Measurements from ENCODE around the gene LY6G6C.

LY6G6C gene

GRCh38 chr6:31721351-31722020, at the start of gene LY6G6C:
Gene LY6G6C (minus strand): TSS chr6:31721746. CDS start chr6:31721679, 67 bp downstream.
- no peak for DNase-seq

- DNase-seq = no peak
Measured at GRCh38 chr6:31770860-31771259, 49.3 kb upstream of the LY6G6C start.

- peak; percentile 81 for DNase-seq
Measured at GRCh38 chr6:31769684-31770371, 48.3 kb upstream of the LY6G6C start.

GRCh38 chr6:31768363-31769257, 47.1 kb upstream of the LY6G6C start:
- no peak for DNase-seq

GRCh38 chr6:31767096-31767645, 45.6 kb upstream of the LY6G6C start:
- no peak for DNase-seq

- DNase-seq = no peak
Measured at GRCh38 chr6:31765910-31766794, 44.6 kb upstream of the LY6G6C start.

- no peak for DNase-seq
Measured at GRCh38 chr6:31765559-31765909, 44.0 kb upstream of the LY6G6C start.

- no peak for DNase-seq
Measured at GRCh38 chr6:31764198-31764597, 42.7 kb upstream of the LY6G6C start.

GRCh38 chr6:31763619-31763940, 42.0 kb upstream of the LY6G6C start:
- DNase-seq = no peak

GRCh38 chr6:31762878-31763618, 41.5 kb upstream of the LY6G6C start:
- no peak for DNase-seq

- DNase-seq = no peak
Measured at GRCh38 chr6:31762356-31762755, 40.8 kb upstream of the LY6G6C start, which contains the start of gene SAPCD1. Gene SAPCD1 (plus strand): TSS chr6:31762656. CDS start chr6:31763055, 399 bp downstream.

- no peak for DNase-seq
Measured at GRCh38 chr6:31761343-31761742, 39.8 kb upstream of the LY6G6C start.

GRCh38 chr6:31760790-31761189, 39.2 kb upstream of the LY6G6C start:
- no peak for DNase-seq

- no peak for DNase-seq
Measured at GRCh38 chr6:31758281-31758680, 36.7 kb upstream of the LY6G6C start.

GRCh38 chr6:31752739-31753319, 31.3 kb upstream of the LY6G6C start:
- DNase-seq = no peak

GRCh38 chr6:31750411-31751022, 29.0 kb upstream of the LY6G6C start:
- no peak for DNase-seq

GRCh38 chr6:31749301-31750036, 27.9 kb upstream of the LY6G6C start:
- DNase-seq = no peak

- no peak for DNase-seq
Measured at GRCh38 chr6:31744422-31744821, 22.9 kb upstream of the LY6G6C start.

- DNase-seq = no peak
Measured at GRCh38 chr6:31742894-31743293, 21.3 kb upstream of the LY6G6C start.

- no peak for DNase-seq
Measured at GRCh38 chr6:31741815-31742214, 20.3 kb upstream of the LY6G6C start.
